Measurements from ENCODE around the gene SMARCA4.

DNA sequence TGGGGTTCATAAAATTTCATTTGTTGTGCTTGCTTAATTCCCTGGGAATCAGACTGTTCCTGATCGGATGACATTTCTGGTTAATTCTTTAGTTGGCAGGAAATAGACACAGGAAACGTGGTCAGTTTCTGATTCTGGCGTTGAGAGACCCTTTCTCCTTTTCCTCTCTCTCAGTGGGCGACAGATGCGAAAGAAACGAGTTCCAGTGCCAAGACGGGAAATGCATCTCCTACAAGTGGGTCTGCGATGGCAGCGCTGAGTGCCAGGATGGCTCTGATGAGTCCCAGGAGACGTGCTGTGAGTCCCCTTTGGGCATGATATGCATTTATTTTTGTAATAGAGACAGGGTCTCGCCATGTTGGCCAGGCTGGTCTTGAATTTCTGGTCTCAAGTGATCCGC lies 139.2 kb downstream of the SMARCA4 start:
- TF ChIP-seq, protein P1, sequence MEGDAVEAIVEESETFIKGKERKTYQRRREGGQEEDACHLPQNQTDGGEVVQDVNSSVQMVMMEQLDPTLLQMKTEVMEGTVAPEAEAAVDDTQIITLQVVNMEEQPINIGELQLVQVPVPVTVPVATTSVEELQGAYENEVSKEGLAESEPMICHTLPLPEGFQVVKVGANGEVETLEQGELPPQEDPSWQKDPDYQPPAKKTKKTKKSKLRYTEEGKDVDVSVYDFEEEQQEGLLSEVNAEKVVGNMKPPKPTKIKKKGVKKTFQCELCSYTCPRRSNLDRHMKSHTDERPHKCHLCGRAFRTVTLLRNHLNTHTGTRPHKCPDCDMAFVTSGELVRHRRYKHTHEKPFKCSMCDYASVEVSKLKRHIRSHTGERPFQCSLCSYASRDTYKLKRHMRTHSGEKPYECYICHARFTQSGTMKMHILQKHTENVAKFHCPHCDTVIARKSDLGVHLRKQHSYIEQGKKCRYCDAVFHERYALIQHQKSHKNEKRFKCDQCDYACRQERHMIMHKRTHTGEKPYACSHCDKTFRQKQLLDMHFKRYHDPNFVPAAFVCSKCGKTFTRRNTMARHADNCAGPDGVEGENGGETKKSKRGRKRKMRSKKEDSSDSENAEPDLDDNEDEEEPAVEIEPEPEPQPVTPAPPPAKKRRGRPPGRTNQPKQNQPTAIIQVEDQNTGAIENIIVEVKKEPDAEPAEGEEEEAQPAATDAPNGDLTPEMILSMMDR (IDR thresholded peaks at IDR 0.05): no peak
- no peak for TF ChIP-seq POLR2A (IDR thresholded peaks at IDR 0.05)
- no peak for TF ChIP-seq POLR2AphosphoS5 (IDR thresholded peaks at IDR 0.05)
